Trophoblast cell (in vitro differentiated cells and primary cell): ENCODE measurements around the gene COX8A.

ENCODE experiments used
- DNase-seq, 2 donors: peaks; one replicate each; pipeline ENCODE4 v3.0.0-alpha.2; 2016
- H2AFZ ChIP-seq: 2 replicates; pipeline ENCODE4 v1.6.1; 2013; ENCODE audit warnings: low read length, moderate library complexity, mild to moderate bottlenecking; ENCODE audit not compliant: insufficient read depth, poor library complexity
- H2AK5ac ChIP-seq: 2 replicates; pipeline ENCODE4 v1.6.1; 2013; ENCODE audit warnings: mild to moderate bottlenecking, low read length
- H2BK120ac ChIP-seq: 2 replicates; pipeline ENCODE4 v1.6.1; 2013; ENCODE audit warnings: low read length, mild to moderate bottlenecking, moderate library complexity; ENCODE audit not compliant: insufficient read depth, poor library complexity
- H2BK12ac ChIP-seq: 2 replicates; pipeline ENCODE4 v1.6.1; 2013; ENCODE audit warnings: mild to moderate bottlenecking, low read length, moderate library complexity
- H2BK5ac ChIP-seq: 2 replicates; pipeline ENCODE4 v1.6.1; 2013; ENCODE audit warnings: low read length, low read depth, moderate library complexity, mild to moderate bottlenecking; ENCODE audit not compliant: poor library complexity
- H3K14ac ChIP-seq: 2 replicates; pipeline ENCODE4 v1.6.1; 2013; ENCODE audit warnings: mild to moderate bottlenecking, low read length
- H3K18ac ChIP-seq: 2 replicates; pipeline ENCODE4 v1.6.1; 2013; ENCODE audit warnings: mild to moderate bottlenecking, low read length
- H3K23ac ChIP-seq: 2 replicates; pipeline ENCODE4 v1.6.1; 2013; ENCODE audit warnings: low read length
- H3K27ac ChIP-seq: 2 replicates; pipeline ENCODE4 v1.5.1; 2013; ENCODE audit warnings: low read depth, mild to moderate bottlenecking, inconsistent platforms, low read length, moderate library complexity
- H3K27me3 ChIP-seq: 2 replicates; pipeline ENCODE4 v1.6.1; 2013; ENCODE audit warnings: inconsistent platforms, mild to moderate bottlenecking, low read length, moderate library complexity; ENCODE audit not compliant: insufficient read depth
- H3K36me3 ChIP-seq, 2 experiments: 1 replicate in 1 of 2; 2 replicates in 1 of 2; pipeline ENCODE4 v1.6.1; 2013; ENCODE audit warnings: low read length in 2 of 2, mild to moderate bottlenecking in 2 of 2, moderate library complexity in 1 of 2; ENCODE audit not compliant: insufficient read depth in 2 of 2, control insufficient read depth in 1 of 2
- H3K4ac ChIP-seq: 2 replicates; pipeline ENCODE4 v1.6.1; 2013; ENCODE audit warnings: low read depth, mild to moderate bottlenecking, low read length, moderate library complexity
- H3K4me1 ChIP-seq, 2 experiments: 1 replicate in 1 of 2; 2 replicates in 1 of 2; pipeline ENCODE4 v1.6.1; 2013; ENCODE audit warnings: low read length in 2 of 2, mild to moderate bottlenecking in 2 of 2, moderate library complexity in 1 of 2; ENCODE audit not compliant: insufficient read depth in 2 of 2, control insufficient read depth in 1 of 2
- H3K4me2 ChIP-seq: 2 replicates; pipeline ENCODE4 v1.6.1; 2013; ENCODE audit warnings: inconsistent platforms, mild to moderate bottlenecking, low read length, moderate library complexity
- H3K4me3 ChIP-seq: 2 replicates; pipeline ENCODE4 v1.5.1; 2013; ENCODE audit warnings: mild to moderate bottlenecking, low read depth, low read length, inconsistent platforms
- H3K79me1 ChIP-seq: one replicate; pipeline ENCODE4 v1.6.1; 2013; ENCODE audit warnings: low read length
- H3K79me2 ChIP-seq: 2 replicates; pipeline ENCODE4 v1.6.1; 2013; ENCODE audit warnings: low read length, mild to moderate bottlenecking; ENCODE audit not compliant: control insufficient read depth, insufficient read depth, poor library complexity
- H3K9ac ChIP-seq: 2 replicates; pipeline ENCODE4 v1.6.1; 2013; ENCODE audit warnings: mild to moderate bottlenecking, low read length
- H3K9me3 ChIP-seq: 2 replicates; pipeline ENCODE4 v1.6.1; 2013; ENCODE audit warnings: low read depth, mild to moderate bottlenecking, control low read depth, inconsistent platforms, low read length; ENCODE audit not compliant: insufficient read depth
- H4K12ac ChIP-seq: 2 replicates; pipeline ENCODE4 v1.6.1; 2013; ENCODE audit warnings: low read depth, mild to moderate bottlenecking, low read length, moderate library complexity
- H4K8ac ChIP-seq: 2 replicates; pipeline ENCODE4 v1.6.1; 2013; ENCODE audit warnings: low read depth, mild to moderate bottlenecking, low read length, moderate library complexity
- H4K91ac ChIP-seq: one replicate; pipeline ENCODE4 v1.6.1; 2013; ENCODE audit warnings: low read depth, mild to moderate bottlenecking, low read length, moderate library complexity
- WGBS: extraction: QIAGEN DNeasy Blood & Tissue Kit; methylation state at CpG from one replicate; pipeline ENCODE4 v1.1.7; 2013; ENCODE audit warnings: missing lambda C conversion rate; ENCODE audit not compliant: insufficient read length, insufficient coverage; ENCODE audit errors: extremely low coverage; 5-methylcytosine and 5-hydroxymethylcytosine counted together

The COX8A gene

GRCh38 chr11:64008283-64008913 is 34.0 kb downstream of the COX8A start:
- Histone ChIP-seq H3K79me2 (no peaks in the 10 kb centered on the region), H3K9ac (no peak overlapping the region), H3K36me3 (no peaks in the 10 kb centered on the region), H3K79me1 (no peaks in the 10 kb centered on the region), H3K18ac (no peak overlapping the region), H2BK12ac (no peak overlapping the region), H4K12ac (no peak overlapping the region), H2AFZ (no peak overlapping the region), H3K27ac (no peak overlapping the region), H3K14ac (no peak overlapping the region), H3K9me3 (no peaks in the 10 kb centered on the region), H3K4me1 (peaks cover 12 to 16% of the 10 kb centered on the region in 2 experiments), H3K4me2 (no peak overlapping the region), H2BK120ac (no peak overlapping the region), H2BK5ac (no peak overlapping the region), H3K4me3 (no peak overlapping the region), H3K4ac (no peak overlapping the region), H2AK5ac (no peak overlapping the region), H3K27me3 (peaks cover 14% of the 10 kb centered on the region), H4K8ac (no peak overlapping the region), H4K91ac (no peak overlapping the region), H3K23ac (no peak overlapping the region)
- no peak for DNase-seq
- no CpG with 5 or more reads among the region's 26 CpGs for WGBS

GRCh38 chr11:64008914-64009633 is 34.7 kb downstream of the COX8A start:
- H4K8ac ChIP-seq, result no peak overlapping the region
- H3K4ac ChIP-seq, result no peak overlapping the region
- no peaks in the 10 kb centered on the region for H3K36me3 ChIP-seq
- no peak overlapping the region for H3K9ac ChIP-seq
- peaks cover 12 to 16% of the 10 kb centered on the region in 2 experiments for H3K4me1 ChIP-seq
- H3K14ac ChIP-seq, result no peak overlapping the region
- WGBS, result no CpG with 5 or more reads among the region's 18 CpGs
- no peaks in the 10 kb centered on the region for H3K79me1 ChIP-seq
- H2BK5ac ChIP-seq, result no peak overlapping the region
- H2AK5ac ChIP-seq, result no peak overlapping the region
- DNase-seq, result no peak
- H3K79me2 ChIP-seq, result no peaks in the 10 kb centered on the region
- no peak overlapping the region for H4K12ac ChIP-seq
- no peak overlapping the region for H3K4me2 ChIP-seq
- no peak overlapping the region for H2BK120ac ChIP-seq
- H3K9me3 ChIP-seq, result no peaks in the 10 kb centered on the region
- no peak overlapping the region for H3K18ac ChIP-seq
- H3K27me3 ChIP-seq, result peaks cover 14% of the 10 kb centered on the region
- no peak overlapping the region for H3K23ac ChIP-seq
- H4K91ac ChIP-seq, result no peak overlapping the region
- no peak overlapping the region for H2BK12ac ChIP-seq
- H3K27ac ChIP-seq, result no peak overlapping the region
- H3K4me3 ChIP-seq, result no peak overlapping the region
- H2AFZ ChIP-seq, result no peak overlapping the region

GRCh38 chr11:64009710-64010109 is 35.3 kb downstream of the COX8A start:
- H3K4me3 ChIP-seq, result no peak overlapping the region

GRCh38 chr11:64010783-64011182 is 36.4 kb downstream of the COX8A start:
- H3K14ac ChIP-seq, result no peak overlapping the region
- H3K36me3 ChIP-seq, result no peaks in the 10 kb centered on the region
- H3K4me2 ChIP-seq, result no peak overlapping the region
- no peaks in the 10 kb centered on the region for H3K79me1 ChIP-seq
- no peak overlapping the region for H3K18ac ChIP-seq
- no peak overlapping the region for H3K23ac ChIP-seq
- H4K91ac ChIP-seq, result no peak overlapping the region
- H2BK5ac ChIP-seq, result no peak overlapping the region
- H2AK5ac ChIP-seq, result no peak overlapping the region
- no peak overlapping the region for H3K9ac ChIP-seq
- H3K4me1 ChIP-seq, result peaks cover 12 to 16% of the 10 kb centered on the region in 2 experiments
- no peak overlapping the region for H2BK12ac ChIP-seq
- no peak overlapping the region for H3K4me3 ChIP-seq
- DNase-seq, result no peak
- H2AFZ ChIP-seq, result no peak overlapping the region
- no peak overlapping the region for H2BK120ac ChIP-seq
- no peak overlapping the region for H3K4ac ChIP-seq
- WGBS, result no CpG with 5 or more reads among the region's 2 CpGs
- no peak overlapping the region for H4K8ac ChIP-seq
- no peaks in the 10 kb centered on the region for H3K9me3 ChIP-seq
- peaks cover 14% of the 10 kb centered on the region for H3K27me3 ChIP-seq
- no peak overlapping the region for H3K27ac ChIP-seq
- no peak overlapping the region for H4K12ac ChIP-seq
- no peaks in the 10 kb centered on the region for H3K79me2 ChIP-seq

More at GRCh38 chr11:64009710-64010109, 35.3 kb downstream of the COX8A start:
- no peaks in the 10 kb centered on the region for H3K79me1 ChIP-seq
- H3K23ac ChIP-seq, result no peak overlapping the region
- H4K8ac ChIP-seq, result no peak overlapping the region
- no peak overlapping the region for H3K14ac ChIP-seq
- H3K18ac ChIP-seq, result no peak overlapping the region
- H2BK5ac ChIP-seq, result no peak overlapping the region
- H4K12ac ChIP-seq, result no peak overlapping the region
- H2AFZ ChIP-seq, result no peak overlapping the region
- H2AK5ac ChIP-seq, result no peak overlapping the region
- no peak overlapping the region for H2BK12ac ChIP-seq
- no peak overlapping the region for H3K27ac ChIP-seq
- no peak overlapping the region for H3K9ac ChIP-seq
- no peak overlapping the region for H3K4me2 ChIP-seq
- no peak overlapping the region for H4K91ac ChIP-seq
- no peak overlapping the region for H2BK120ac ChIP-seq
- H3K27me3 ChIP-seq, result peaks cover 14% of the 10 kb centered on the region
- no peaks in the 10 kb centered on the region for H3K9me3 ChIP-seq
- DNase-seq, result no peak
- no peak overlapping the region for H3K4ac ChIP-seq
- H3K36me3 ChIP-seq, result no peaks in the 10 kb centered on the region
- WGBS, result no CpG with 5 or more reads among the region's 8 CpGs
- H3K4me1 ChIP-seq, result peaks cover 12 to 16% of the 10 kb centered on the region in 2 experiments
- H3K79me2 ChIP-seq, result no peaks in the 10 kb centered on the region
